Endothelial cell of umbilical vein (primary cell): ENCODE measurements around the gene ZSWIM6.

Experiments used
- CTCF ChIP-seq, 2 donors: IDR thresholded peaks; 1 replicate in 1 of 2; 2 replicates in 1 of 2; pipeline ENCODE4 v1.5.1; 2011; ENCODE audit warnings: low read length in 2 of 2, mild to moderate bottlenecking in 2 of 2, moderate library complexity in 2 of 2, control low read depth in 1 of 2, inconsistent platforms in 1 of 2, low read depth in 1 of 2; ENCODE audit not compliant: insufficient read depth in 1 of 2; ENCODE audit errors: extremely low read depth in 1 of 2
- EZH2 ChIP-seq: IDR thresholded peaks from 2 replicates; pipeline ENCODE4 v1.6.1; 2012; ENCODE audit warnings: borderline replicate concordance, low read depth, mild to moderate bottlenecking, moderate library complexity, low read length, inconsistent platforms; ENCODE audit not compliant: severe bottlenecking
- POLR2A ChIP-seq: IDR thresholded peaks from 2 replicates; pipeline ENCODE4 v1.6.1; 2012; ENCODE audit warnings: low read depth, mild to moderate bottlenecking, control low read depth, low read length
- POLR2AphosphoS5 ChIP-seq: IDR thresholded peaks from 2 replicates; pipeline ENCODE4 v1.6.1; 2012; ENCODE audit warnings: low read depth, mild to moderate bottlenecking, control low read depth, low read length, moderate library complexity; ENCODE audit not compliant: insufficient read depth

DNA sequence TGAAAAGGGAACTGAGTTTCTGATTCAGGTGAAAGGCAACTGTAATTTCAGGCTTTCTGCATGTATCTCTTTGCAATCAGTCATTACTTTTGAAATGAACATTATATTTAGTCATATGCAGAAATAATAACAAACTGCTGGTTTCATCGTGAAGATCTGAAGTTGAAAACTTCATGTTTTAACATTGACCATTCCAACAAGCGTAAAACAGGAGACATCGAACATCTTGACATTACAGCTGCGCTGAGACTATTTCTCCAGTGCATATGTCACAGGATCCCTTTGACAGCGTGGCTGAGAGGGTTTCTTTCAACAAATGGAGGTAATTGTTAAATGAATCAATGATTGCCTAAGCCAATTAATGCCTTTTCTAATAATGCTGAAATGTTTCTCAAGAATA is 38.2 kb upstream of the ZSWIM6 start:
- no peak for TF ChIP-seq POLR2A
- TF ChIP-seq CTCF (IDR thresholded peaks at IDR 0.05; ENCODE audit: extremely low read depth in 1 of 2, insufficient read depth in 1 of 2, low read depth in 1 of 2, low read length in 2 of 2) = no peak
- no peak for TF ChIP-seq POLR2AphosphoS5
- TF ChIP-seq EZH2 = no peak
